Mesenchymal stem cell (in vitro differentiated cells and primary cell): ENCODE measurements around the gene GP9.

Source experiments
- DNase-seq: peaks from one replicate; pipeline ENCODE4 v3.0.0-alpha.2; 2013
- H2AFZ ChIP-seq: one replicate; pipeline ENCODE4 v1.6.1; 2013; ENCODE audit warnings: low read depth, mild to moderate bottlenecking, control low read depth, inconsistent platforms, low read length, moderate library complexity
- H2AK5ac ChIP-seq: 2 replicates; pipeline ENCODE4 v1.6.1; 2013; ENCODE audit warnings: low read length, moderate library complexity, mild to moderate bottlenecking, inconsistent platforms; ENCODE audit not compliant: severe bottlenecking
- H2BK120ac ChIP-seq: one replicate; pipeline ENCODE4 v1.6.1; 2013; ENCODE audit warnings: low read depth, mild to moderate bottlenecking, inconsistent platforms, low read length, moderate library complexity
- H2BK12ac ChIP-seq, 2 experiments: one replicate each; pipeline ENCODE4 v1.6.1; 2013; ENCODE audit warnings: inconsistent platforms in 2 of 2, low read length in 2 of 2, mild to moderate bottlenecking in 2 of 2, moderate library complexity in 2 of 2, control low read depth in 1 of 2
- H2BK15ac ChIP-seq: one replicate; pipeline ENCODE4 v1.6.1; 2013; ENCODE audit warnings: mild to moderate bottlenecking, low read depth, inconsistent platforms; ENCODE audit not compliant: poor library complexity, severe bottlenecking
- H2BK5ac ChIP-seq: 2 replicates; pipeline ENCODE4 v1.6.1; 2013; ENCODE audit warnings: low read depth, mild to moderate bottlenecking, low read length, control low read depth, inconsistent platforms; ENCODE audit not compliant: poor library complexity, severe bottlenecking
- H3K14ac ChIP-seq, 2 experiments: one replicate each; pipeline ENCODE4 v1.6.1; 2013; ENCODE audit warnings: inconsistent platforms in 2 of 2, low read length in 2 of 2, control low read depth in 1 of 2, mild to moderate bottlenecking in 1 of 2, moderate library complexity in 1 of 2
- H3K18ac ChIP-seq, 2 experiments: one replicate each; pipeline ENCODE4 v1.6.1; 2013; ENCODE audit warnings: inconsistent platforms in 2 of 2, low read length in 2 of 2, control low read depth in 1 of 2, low read depth in 1 of 2, mild to moderate bottlenecking in 1 of 2
- H3K23ac ChIP-seq, 2 experiments: one replicate each; pipeline ENCODE4 v1.6.1; 2013; ENCODE audit warnings: inconsistent platforms in 2 of 2, low read length in 2 of 2, mild to moderate bottlenecking in 2 of 2, moderate library complexity in 2 of 2, control low read depth in 1 of 2
- H3K27ac ChIP-seq: 2 replicates; pipeline ENCODE4 v1.5.1; 2013; ENCODE audit warnings: mild to moderate bottlenecking, moderate library complexity, low read length, control low read depth, inconsistent platforms; ENCODE audit not compliant: poor library complexity, severe bottlenecking
- H3K27me3 ChIP-seq, 2 experiments: 2 replicates each; pipeline versions ENCODE4 v1.6.1 to v1.7.0; 2013; ENCODE audit warnings: low read length in 2 of 2, mild to moderate bottlenecking in 2 of 2, moderate library complexity in 2 of 2, control low read depth in 1 of 2, inconsistent platforms in 1 of 2; ENCODE audit not compliant: control insufficient read depth in 1 of 2, insufficient read depth in 1 of 2
- H3K36me3 ChIP-seq, 2 experiments: 2 replicates each; pipeline versions ENCODE4 v1.6.1 to v1.7.0; 2013; ENCODE audit warnings: low read length in 2 of 2, control low read depth in 1 of 2, inconsistent platforms in 1 of 2, low read depth in 1 of 2, mild to moderate bottlenecking in 1 of 2; ENCODE audit not compliant: insufficient read depth in 2 of 2, control insufficient read depth in 1 of 2
- H3K4ac ChIP-seq, 2 experiments: one replicate each; pipeline ENCODE4 v1.6.1; 2013; ENCODE audit warnings: inconsistent platforms in 2 of 2, low read length in 2 of 2, mild to moderate bottlenecking in 2 of 2, moderate library complexity in 2 of 2, control low read depth in 1 of 2, low read depth in 1 of 2
- H3K4me1 ChIP-seq: 2 replicates; pipeline ENCODE4 v1.6.1; 2013; ENCODE audit warnings: low read depth, low read length, control low read depth; ENCODE audit not compliant: control insufficient read depth, insufficient read depth
- H3K4me2 ChIP-seq: 2 replicates; pipeline ENCODE4 v1.6.1; 2013; ENCODE audit warnings: low read length, mild to moderate bottlenecking, inconsistent platforms; ENCODE audit not compliant: poor library complexity, severe bottlenecking
- H3K4me3 ChIP-seq, 2 experiments: 2 replicates each; pipeline versions ENCODE4 v1.5.1 to v1.7.0; 2013; ENCODE audit warnings: low read length in 2 of 2, mild to moderate bottlenecking in 2 of 2, control low read depth in 1 of 2, low read depth in 1 of 2; ENCODE audit not compliant: insufficient read depth in 1 of 2
- H3K79me1 ChIP-seq: replicated peaks from 2 replicates; pipeline ENCODE4 v1.6.1; 2013; ENCODE audit warnings: mild to moderate bottlenecking, control low read depth, low read length, inconsistent platforms; ENCODE audit not compliant: poor library complexity, severe bottlenecking
- H3K9ac ChIP-seq: 2 replicates; pipeline ENCODE4 v1.7.0; 2013; ENCODE audit warnings: mild to moderate bottlenecking, low read length, moderate library complexity
- H3K9me3 ChIP-seq: 2 replicates; pipeline ENCODE4 v1.7.0; 2013; ENCODE audit warnings: mild to moderate bottlenecking, low read length; ENCODE audit not compliant: control insufficient read depth
- H4K8ac ChIP-seq: one replicate; pipeline ENCODE4 v1.6.1; 2013; ENCODE audit warnings: inconsistent platforms, mild to moderate bottlenecking, low read length, moderate library complexity
- H4K91ac ChIP-seq: one replicate; pipeline ENCODE4 v1.6.1; 2013; ENCODE audit warnings: mild to moderate bottlenecking, low read length, inconsistent platforms
- WGBS: methylation state at CpG from one replicate; pipeline ENCODE4 v1.1.7; 2013; ENCODE audit warnings: mixed read lengths; 5-methylcytosine and 5-hydroxymethylcytosine counted together

The GP9 gene

GRCh38 chr3:129061888-129062834, 1.6 kb downstream of the GP9 start:
- H3K27ac ChIP-seq, result no peak overlapping the region
- 92% methylated on average over 32 of the region's 32 CpGs for WGBS
- peak overlapping the region in 1 of 2 experiments; percentile 11 for H3K14ac ChIP-seq
- no peak overlapping the region for H2BK15ac ChIP-seq
- H3K23ac ChIP-seq, result no peak overlapping the region
- peaks cover 2% of the 10 kb centered on the region for H3K4me1 ChIP-seq
- no peak overlapping the region for H3K4me2 ChIP-seq
- no peaks in the 10 kb centered on the region for H3K9me3 ChIP-seq
- no peak overlapping the region for H2BK120ac ChIP-seq
- H3K18ac ChIP-seq, result peak overlapping the region in 1 of 2 experiments; percentile 55
- H3K79me1 ChIP-seq, result no peaks in the 10 kb centered on the region
- no peak overlapping the region for H3K4me3 ChIP-seq
- no peaks in the 10 kb centered on the region for H3K36me3 ChIP-seq
- H3K4ac ChIP-seq, result no peak overlapping the region
- H4K91ac ChIP-seq, result peak overlapping the region; percentile 46
- no peak for DNase-seq
- peaks cover 30 to 32% of the 10 kb centered on the region in 2 experiments for H3K27me3 ChIP-seq
- H4K8ac ChIP-seq, result no peak overlapping the region
- no peak overlapping the region for H3K9ac ChIP-seq
- H2BK12ac ChIP-seq, result peak overlapping the region in 1 of 2 experiments; percentile 3
- H2AK5ac ChIP-seq, result no peak overlapping the region
- no peak overlapping the region for H2BK5ac ChIP-seq
- no peak overlapping the region for H2AFZ ChIP-seq

DNA sequence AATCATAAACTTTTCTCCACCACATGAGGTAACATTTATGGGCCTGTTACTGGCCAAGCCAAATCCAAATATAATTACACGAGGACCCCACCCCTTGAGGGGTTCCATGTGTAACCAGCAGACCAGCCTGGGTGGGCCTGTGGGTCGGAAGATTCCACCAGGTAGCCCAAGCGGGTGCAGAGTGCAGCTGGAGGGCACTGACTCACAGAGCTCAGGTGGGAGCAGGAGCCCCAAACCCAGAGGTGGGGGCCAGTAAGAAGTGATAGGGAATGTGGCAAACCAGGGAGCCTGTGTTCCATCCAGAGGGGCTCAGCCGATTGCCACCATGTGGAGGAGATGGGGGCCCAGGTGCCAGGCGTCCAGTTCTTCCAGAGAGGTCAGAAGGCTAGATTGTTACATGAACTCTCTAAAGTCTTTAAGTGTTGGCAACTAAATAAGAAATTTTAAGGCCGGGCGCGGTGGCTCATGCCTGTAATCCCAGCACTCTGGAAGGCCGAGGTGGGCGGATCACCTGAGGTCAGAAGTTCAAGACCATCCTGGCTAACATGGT, 2.6 kb downstream of the GP9 start:
- H3K9ac ChIP-seq, result no peak overlapping the region
- no peaks in the 10 kb centered on the region for H3K9me3 ChIP-seq

DNA sequence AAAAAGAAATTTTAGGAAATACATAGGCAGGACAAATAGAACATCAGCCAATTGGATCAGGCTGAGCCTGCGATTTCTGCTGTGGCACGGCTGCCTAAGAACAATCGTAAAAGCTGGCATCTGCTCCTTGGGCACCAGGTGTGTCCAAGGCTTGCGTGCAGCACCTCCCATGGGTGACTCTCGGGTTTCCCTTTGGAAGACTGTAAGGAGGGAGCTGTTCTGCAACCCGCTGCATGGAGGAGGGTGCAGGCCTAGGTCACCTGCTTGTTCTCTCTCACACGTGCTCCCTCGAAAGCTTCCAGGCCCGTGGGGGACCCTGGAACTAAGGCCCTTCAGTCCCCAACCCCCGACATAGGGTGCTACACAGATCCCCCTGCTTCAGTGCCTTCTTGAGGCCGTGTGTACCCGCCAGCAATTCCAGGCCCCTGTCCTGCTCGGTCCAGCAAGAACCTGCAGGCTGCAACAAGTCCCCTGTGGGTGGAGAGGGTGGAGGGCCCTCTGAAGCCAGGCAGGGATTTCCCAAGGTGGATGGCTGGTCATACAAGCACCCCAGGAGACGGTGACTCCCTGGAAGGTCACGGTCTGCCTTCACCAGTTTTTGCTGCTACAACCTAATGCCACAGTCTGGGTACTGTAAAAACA, 3.4 kb downstream of the GP9 start:
- Histone ChIP-seq H2BK5ac (no peak overlapping the region), H3K23ac (no peak overlapping the region), H3K27ac (no peak overlapping the region), H2AFZ (no peak overlapping the region), H2AK5ac (no peak overlapping the region), H3K4me3 (no peak overlapping the region), H3K14ac (no peak overlapping the region), H3K9ac (no peak overlapping the region), H3K18ac (no peak overlapping the region), H2BK120ac (no peak overlapping the region), H3K9me3 (no peaks in the 10 kb centered on the region), H2BK15ac (no peak overlapping the region), H3K4me1 (no peaks in the 10 kb centered on the region), H3K4ac (no peak overlapping the region), H4K91ac (peak overlapping the region; percentile 18), H3K27me3 (peaks cover 15 to 23% of the 10 kb centered on the region in 2 experiments), H2BK12ac (no peak overlapping the region), H4K8ac (no peak overlapping the region), H3K4me2 (no peak overlapping the region), H3K36me3 (no peaks in the 10 kb centered on the region), H3K79me1 (no peaks in the 10 kb centered on the region)
- no peak for DNase-seq
- WGBS, result 92% methylated on average over 15 of the region's 15 CpGs

More for the DNA sequence above, 2.6 kb downstream of the GP9 start:
- H2AK5ac ChIP-seq, result no peak overlapping the region
- H3K23ac ChIP-seq, result no peak overlapping the region
- no peak overlapping the region for H4K8ac ChIP-seq
- H2BK12ac ChIP-seq, result no peak overlapping the region
- WGBS, result 80% methylated on average over 9 of the region's 10 CpGs
- no peaks in the 10 kb centered on the region for H3K36me3 ChIP-seq
- H3K4me3 ChIP-seq, result no peak overlapping the region
- no peak overlapping the region for H3K18ac ChIP-seq
- H3K27ac ChIP-seq, result no peak overlapping the region
- no peak overlapping the region for H3K14ac ChIP-seq
- H3K4me1 ChIP-seq, result peaks cover 2% of the 10 kb centered on the region
- no peak overlapping the region for H2BK120ac ChIP-seq
- no peak overlapping the region for H2BK5ac ChIP-seq
- no peak overlapping the region for H4K91ac ChIP-seq
- no peaks in the 10 kb centered on the region for H3K79me1 ChIP-seq
- H2BK15ac ChIP-seq, result no peak overlapping the region
- no peak overlapping the region for H2AFZ ChIP-seq
- no peak overlapping the region for H3K4me2 ChIP-seq
- H3K27me3 ChIP-seq, result peaks cover 22 to 30% of the 10 kb centered on the region in 2 experiments
- DNase-seq, result no peak
- H3K4ac ChIP-seq, result no peak overlapping the region
